Cardiac ventricle fibroblast (primary cell): ENCODE results near the gene TEX48. TPM values are rescaled to one million over a fixed set of nuclear protein-coding genes. Genes with fewer than 3 reads are reported as not detected.

Source experiments
- total RNA-seq: library from RNA; depleted of rRNA; stranded (reverse); fragments of >200 nt; gene quantifications from 2 replicates; pipeline ENCODE4 v1.2.3, GENCODE V29; 2015

The TEX48 gene, protein sequence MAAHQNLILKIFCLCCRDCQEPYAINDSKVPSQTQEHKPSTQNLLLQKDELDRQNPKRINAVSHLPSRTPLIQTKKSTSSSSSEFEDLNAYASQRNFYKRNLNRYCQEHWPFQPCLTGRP
- not detected in 2 replicates for total RNA-seq

DNA sequence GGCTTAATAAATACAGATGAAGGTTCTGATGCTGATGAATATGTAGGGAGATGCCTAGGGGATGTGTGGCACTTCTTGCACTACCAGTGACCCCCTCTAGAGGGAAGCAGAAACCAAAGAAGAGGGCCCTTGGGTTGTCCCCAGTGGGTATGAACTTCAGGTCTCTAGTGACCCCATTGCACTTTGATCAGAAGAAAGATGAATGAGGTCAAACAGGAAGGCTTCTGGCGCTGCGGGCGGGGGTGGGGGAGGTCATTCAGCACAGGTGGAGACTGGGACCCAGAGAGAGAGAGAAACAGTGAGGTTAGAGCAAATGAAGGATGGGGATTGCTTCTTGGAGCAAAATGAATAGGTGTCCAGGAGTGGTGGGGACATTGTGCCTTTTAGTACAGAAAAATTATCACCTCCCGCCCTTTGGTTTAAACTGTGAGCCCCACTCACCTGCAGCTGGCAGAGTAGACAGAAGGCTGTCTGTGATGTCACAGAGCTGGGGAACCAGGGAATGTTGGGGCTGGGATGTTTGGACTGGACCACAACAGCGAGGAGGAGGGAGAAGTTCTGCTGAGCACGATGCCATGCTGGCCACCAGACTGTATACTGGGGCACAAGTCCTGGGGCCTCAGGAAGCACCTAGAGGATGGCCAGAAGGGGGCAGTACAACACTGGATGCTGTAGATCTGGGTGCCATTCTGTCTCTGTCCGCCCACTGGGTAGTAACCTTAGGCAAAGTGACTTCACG is at the start of gene TEX48:
TEX48 (minus strand) TSS at position 599 of the 739 bp plus-strand sequence. CDS start 10,469 bp downstream, outside the sequence.

DNA sequence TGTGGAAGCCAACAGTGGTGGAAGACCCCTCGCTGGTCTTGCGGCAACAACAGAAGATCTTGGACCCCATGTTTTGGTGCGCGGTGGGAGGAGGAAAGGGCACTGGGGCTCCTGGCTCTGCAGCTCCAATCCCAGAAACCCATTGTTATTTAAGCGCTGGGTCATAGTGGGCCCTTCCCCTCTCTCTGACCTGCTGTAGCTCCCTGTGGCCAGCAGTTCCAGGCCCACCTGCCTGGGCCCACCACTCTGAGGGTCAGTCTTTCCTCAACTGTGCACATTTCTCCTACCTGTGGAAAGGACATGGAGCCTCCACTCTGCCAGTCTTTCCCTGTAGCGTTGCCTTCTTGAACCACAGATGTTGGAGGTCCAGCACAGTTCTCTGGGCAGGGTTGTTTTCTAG is 24.3 kb downstream of the TEX48 start, which contains the start of gene TEX53:
TEX53 (minus strand) TSS at position 101 of the 400 bp plus-strand sequence; CDS start at position 70, 31 bp downstream.

Other genes with a start within 250 kb of the TEX48 start
- 1.5 and 2.9 TPM in 2 replicates for gene WHRN, start 176.7 kb downstream of the TEX48 start, total RNA-seq
- gene ATP6V1G1, start 94.4 kb downstream of the TEX48 start, total RNA-seq = 104 and 118 TPM in 2 replicates
- gene TMEM268, start 70.9 kb downstream of the TEX48 start, total RNA-seq = 4.4 TPM in 2 replicates
- gene TEX53, start 24.4 kb downstream of the TEX48 start, total RNA-seq = not detected in 2 replicates
- not detected in 2 replicates for gene TNFSF15, start 123.8 kb upstream of the TEX48 start, total RNA-seq
- not detected in 2 replicates for gene TNFSF8, start 248.4 kb upstream of the TEX48 start, total RNA-seq